Dedifferentiated amniotic fluid mesenchymal stem cell (primary cell): Measurements from ENCODE around the gene MALT1.

Source experiments
- DNase-seq: peaks from one replicate; pipeline ENCODE4 v3.0.0-alpha.2; 2016; ENCODE audit errors: extremely low spot score

Gene MALT1

GRCh38 chr18:58691256-58691655 is 20.0 kb downstream of the MALT1 start:
- DNase-seq: no peak

- no peak for DNase-seq
Observed at GRCh38 chr18:58692422-58693185, 21.3 kb downstream of the MALT1 start.

- DNase-seq: no peak
Observed at GRCh38 chr18:58694221-58694620, 23.0 kb downstream of the MALT1 start.

- no peak for DNase-seq
Observed at GRCh38 chr18:58694720-58695468, 23.6 kb downstream of the MALT1 start.

DNA sequence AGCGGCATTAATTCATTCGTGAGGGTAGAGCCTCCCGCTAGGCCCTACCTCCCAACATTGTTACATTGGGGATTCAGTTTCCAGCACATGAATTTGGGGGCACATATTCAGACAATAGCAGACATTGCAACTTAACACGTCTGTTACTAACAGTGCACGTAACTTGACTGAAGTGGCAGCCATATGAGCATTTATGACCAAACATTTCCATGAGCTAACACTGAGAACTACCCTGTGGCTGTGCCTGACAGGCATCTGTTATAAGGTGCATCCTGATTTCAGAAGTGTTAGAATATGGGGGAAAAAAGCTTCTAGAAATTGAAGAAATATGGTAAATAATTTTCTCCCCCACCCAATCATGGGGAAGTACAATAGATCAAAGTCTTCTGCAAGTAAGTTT is 24.5 kb downstream of the MALT1 start:
- no peak for DNase-seq

DNA sequence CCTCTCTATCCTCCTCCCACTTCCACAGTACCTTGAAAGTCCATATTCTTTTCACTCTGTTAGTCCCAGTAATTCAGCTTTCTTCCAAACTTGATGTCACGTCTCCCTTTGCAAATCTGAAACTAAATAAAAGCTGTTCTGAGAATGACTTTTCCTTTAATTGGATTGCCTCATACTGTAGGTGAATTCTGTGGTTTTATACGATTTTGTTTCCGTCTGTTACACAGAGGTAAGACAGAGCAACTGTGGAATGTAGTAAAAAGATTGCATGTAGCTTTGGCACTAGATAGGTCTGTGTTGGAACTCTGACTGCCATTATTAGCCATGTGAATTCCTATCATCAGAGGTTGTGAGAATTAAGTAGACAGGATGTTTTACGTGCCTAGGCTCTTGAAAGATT is 25.9 kb downstream of the MALT1 start:
- DNase-seq: no peak

- DNase-seq: no peak
Observed at GRCh38 chr18:58698701-58699193, 27.5 kb downstream of the MALT1 start.

- no peak for DNase-seq
Observed at GRCh38 chr18:58699551-58699950, 28.3 kb downstream of the MALT1 start.

DNA sequence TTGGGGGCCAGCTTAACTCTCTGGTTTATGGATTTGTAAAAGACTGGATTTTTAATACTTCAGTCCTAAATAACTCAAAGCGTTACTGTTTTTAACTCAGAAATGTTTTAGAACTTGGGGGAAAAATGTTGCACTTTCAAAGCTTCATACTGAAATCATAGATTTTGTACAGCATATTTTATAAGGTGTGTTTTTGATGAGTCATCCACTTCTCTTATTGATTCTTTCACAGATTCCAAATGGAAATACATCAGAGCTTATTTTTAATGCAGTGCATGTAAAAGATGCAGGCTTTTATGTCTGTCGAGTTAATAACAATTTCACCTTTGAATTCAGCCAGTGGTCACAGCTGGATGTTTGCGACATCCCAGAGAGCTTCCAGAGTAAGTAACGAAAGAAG is 28.9 kb downstream of the MALT1 start:
- DNase-seq: no peak

DNA sequence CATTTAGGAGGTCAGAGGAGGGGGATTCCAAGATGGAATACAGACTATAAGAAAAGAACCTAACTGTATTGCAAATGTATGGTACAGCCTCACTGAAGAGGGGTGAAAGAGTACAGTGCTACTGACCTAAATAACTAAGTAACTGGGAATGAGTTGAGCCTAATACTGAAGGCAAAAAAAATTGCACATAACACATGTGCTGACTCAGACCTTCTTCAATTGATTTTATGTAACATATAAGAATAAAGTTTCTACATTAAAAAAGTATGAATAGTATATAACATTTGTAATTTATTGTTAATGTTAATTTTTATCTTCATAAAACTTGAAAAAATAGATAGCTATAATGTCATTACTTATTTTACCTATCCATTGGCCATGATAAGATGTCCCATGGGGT is 41.7 kb downstream of the MALT1 start:
- DNase-seq: no peak

- DNase-seq: no peak
Observed at GRCh38 chr18:58714259-58714658, 43.0 kb downstream of the MALT1 start.

- no peak for DNase-seq
Observed at GRCh38 chr18:58714821-58715220, 43.6 kb downstream of the MALT1 start.

- DNase-seq: no peak
Observed at GRCh38 chr18:58715540-58715939, 44.3 kb downstream of the MALT1 start.

- no peak for DNase-seq
Observed at GRCh38 chr18:58716060-58716756, 44.9 kb downstream of the MALT1 start.

DNA sequence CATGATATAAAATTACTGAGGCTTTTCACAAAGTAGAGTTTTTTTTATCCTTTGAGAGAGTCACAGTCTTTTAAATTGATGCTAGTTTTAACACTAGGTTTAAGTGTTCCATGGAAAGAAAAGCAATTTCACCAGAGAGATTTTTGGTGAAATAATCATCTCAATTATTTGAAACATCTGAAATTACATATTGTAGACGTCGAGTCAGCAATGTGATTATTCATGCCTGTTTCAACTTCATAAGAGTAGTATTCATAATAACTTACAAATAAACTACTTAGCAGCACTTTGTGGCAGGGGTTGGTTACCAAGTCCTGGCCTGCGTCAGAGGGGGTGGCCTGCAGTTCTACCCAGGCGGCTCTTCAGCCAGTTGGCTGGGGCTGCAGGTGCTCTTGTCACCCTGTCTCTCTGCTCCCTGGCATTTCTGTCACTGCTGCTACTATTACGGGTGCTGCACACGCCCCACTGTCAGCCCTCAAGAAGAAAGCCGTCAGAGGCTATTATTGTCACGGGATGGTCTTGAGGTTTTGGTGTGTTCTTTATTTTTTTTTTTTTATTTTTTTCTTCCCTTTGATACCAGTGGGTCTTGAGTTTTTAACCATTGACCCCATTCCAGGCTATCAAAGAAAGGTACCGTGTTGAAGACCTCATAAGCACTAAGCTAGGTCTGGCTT is 50.4 kb downstream of the MALT1 start:
- DNase-seq: no peak

- DNase-seq: no peak
Observed at GRCh38 chr18:58723810-58724602, 52.7 kb downstream of the MALT1 start.

- no peak for DNase-seq
Observed at GRCh38 chr18:58726671-58727070, 55.4 kb downstream of the MALT1 start.

GRCh38 chr18:58727776-58728500 is 56.7 kb downstream of the MALT1 start:
- DNase-seq: no peak

DNA sequence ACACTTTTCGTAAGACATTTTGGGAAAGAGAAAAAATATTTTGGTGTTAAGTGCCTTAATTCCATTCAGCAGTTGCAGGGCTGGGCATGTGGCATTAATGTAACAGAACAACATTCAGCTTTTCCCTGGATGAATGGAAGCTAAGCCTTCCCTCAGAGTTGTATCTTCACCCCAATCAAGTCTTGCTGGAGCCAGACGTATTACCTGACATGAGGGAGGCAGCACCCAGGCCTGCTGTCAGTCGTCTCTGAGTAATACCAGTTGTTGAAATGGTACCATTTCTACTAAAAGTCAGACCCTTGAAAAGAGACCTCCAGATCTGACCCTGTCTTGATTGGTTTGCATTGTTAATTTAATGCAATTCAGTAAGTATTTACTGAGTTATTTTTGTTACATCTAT is 57.5 kb downstream of the MALT1 start:
- DNase-seq: no peak

DNA sequence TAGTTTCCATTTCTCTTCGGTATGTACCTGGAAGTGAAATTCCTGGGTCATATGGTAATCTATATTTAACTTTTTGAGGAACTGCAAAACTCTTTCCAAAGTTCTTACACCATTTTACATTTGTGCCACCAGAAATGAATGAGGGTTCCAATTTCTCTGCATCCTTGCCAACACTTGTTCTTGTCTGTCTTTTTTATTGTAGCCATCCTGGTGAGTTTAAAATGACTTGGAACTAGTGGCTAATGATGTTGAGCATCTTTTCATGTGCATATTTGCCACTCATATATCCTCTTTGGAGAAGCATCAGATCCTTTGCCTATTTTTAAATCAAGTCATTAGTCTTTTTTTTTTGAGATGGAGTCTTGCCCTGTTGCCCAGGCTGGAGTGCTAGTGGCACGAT is 59.4 kb downstream of the MALT1 start:
- no peak for DNase-seq

- DNase-seq: no peak
Observed at GRCh38 chr18:58732471-58732870, 61.2 kb downstream of the MALT1 start.
